Measurements from ENCODE around the gene ETNK2.

Gene ETNK2

GRCh38 chr1:204147406-204148383 lies 4.1 kb downstream of the ETNK2 start:
- DNase-seq = no peak

GRCh38 chr1:204146965-204147364 lies 4.9 kb downstream of the ETNK2 start:
- no peak for DNase-seq

- no peak for DNase-seq
Observed at GRCh38 chr1:204146309-204146708, 5.5 kb downstream of the ETNK2 start.

GRCh38 chr1:204145033-204145504 lies 6.8 kb downstream of the ETNK2 start:
- no peak for DNase-seq

- no peak for DNase-seq
Observed at GRCh38 chr1:204143276-204144041, 8.4 kb downstream of the ETNK2 start.

- no peak for DNase-seq
Observed at GRCh38 chr1:204142032-204142974, 9.5 kb downstream of the ETNK2 start.

- no peak for DNase-seq
Observed at GRCh38 chr1:204141131-204141530, 10.7 kb downstream of the ETNK2 start.

- no peak for DNase-seq
Observed at GRCh38 chr1:204139952-204140351, 11.9 kb downstream of the ETNK2 start.

GRCh38 chr1:204139088-204139487 lies 12.8 kb downstream of the ETNK2 start:
- DNase-seq = no peak

GRCh38 chr1:204136814-204137213 lies 15.0 kb downstream of the ETNK2 start:
- DNase-seq = no peak

- no peak for DNase-seq
Observed at GRCh38 chr1:204134103-204134502, 17.7 kb downstream of the ETNK2 start.

- no peak for DNase-seq
Observed at GRCh38 chr1:204132718-204133117, 19.1 kb downstream of the ETNK2 start.

- no peak for DNase-seq
Observed at GRCh38 chr1:204131978-204132377, 19.9 kb downstream of the ETNK2 start.

GRCh38 chr1:204130981-204131892 lies 20.6 kb downstream of the ETNK2 start:
- DNase-seq = no peak

- no peak for DNase-seq
Observed at GRCh38 chr1:204130178-204130577, 21.7 kb downstream of the ETNK2 start.

GRCh38 chr1:204128964-204129896 lies 22.6 kb downstream of the ETNK2 start:
- peak; percentile 24 for DNase-seq

- DNase-seq = no peak
Observed at GRCh38 chr1:204128464-204128963, 23.3 kb downstream of the ETNK2 start.

- peak; percentile 32 for DNase-seq
Observed at GRCh38 chr1:204127597-204128242, 24.1 kb downstream of the ETNK2 start.

GRCh38 chr1:204126956-204127355 lies 24.9 kb downstream of the ETNK2 start:
- DNase-seq = no peak

- no peak for DNase-seq
Observed at GRCh38 chr1:204126386-204126785, 25.5 kb downstream of the ETNK2 start.
